H54 (cell line): ENCODE measurements around the gene ANXA8L1.
"Not testable (repeated sequence)": the region's sequence is repeated elsewhere in the genome, so short reads cannot be mapped to it uniquely, and the experiment has no call there.

Experiments used
- DNase-seq: peaks from one replicate; pipeline ENCODE4 v3.0.0; 2011; ENCODE audit warnings: low spot score, mixed read lengths; ENCODE audit not compliant: insufficient read length
- FAIRE-seq: peaks from 3 replicates; lab custom pipeline; 2011; peaks lifted over from hg19 to GRCh38; lab: Jason Lieb, UNC

Gene ANXA8L1

DNA sequence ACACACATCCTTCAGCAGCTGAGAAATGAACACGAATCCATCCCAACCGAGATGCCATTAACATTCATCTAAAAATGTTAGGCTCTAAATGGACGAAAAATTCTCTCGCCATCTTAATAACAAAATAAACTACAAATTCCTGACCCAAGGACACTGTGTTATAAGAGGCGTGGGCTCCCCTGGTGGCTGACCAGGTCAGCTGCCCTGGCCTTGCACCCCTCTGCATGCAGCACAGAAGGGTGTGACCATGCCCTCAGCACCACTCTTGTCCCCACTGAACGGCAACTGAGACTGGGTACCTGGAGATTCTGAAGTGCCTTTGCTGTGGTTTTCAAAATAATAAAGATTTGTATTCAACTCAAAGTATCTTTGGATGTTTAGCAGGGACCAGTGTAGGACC is 15.8 kb downstream of the ANXA8L1 start:
- not testable (repeated sequence) for DNase-seq, FAIRE-seq

DNA sequence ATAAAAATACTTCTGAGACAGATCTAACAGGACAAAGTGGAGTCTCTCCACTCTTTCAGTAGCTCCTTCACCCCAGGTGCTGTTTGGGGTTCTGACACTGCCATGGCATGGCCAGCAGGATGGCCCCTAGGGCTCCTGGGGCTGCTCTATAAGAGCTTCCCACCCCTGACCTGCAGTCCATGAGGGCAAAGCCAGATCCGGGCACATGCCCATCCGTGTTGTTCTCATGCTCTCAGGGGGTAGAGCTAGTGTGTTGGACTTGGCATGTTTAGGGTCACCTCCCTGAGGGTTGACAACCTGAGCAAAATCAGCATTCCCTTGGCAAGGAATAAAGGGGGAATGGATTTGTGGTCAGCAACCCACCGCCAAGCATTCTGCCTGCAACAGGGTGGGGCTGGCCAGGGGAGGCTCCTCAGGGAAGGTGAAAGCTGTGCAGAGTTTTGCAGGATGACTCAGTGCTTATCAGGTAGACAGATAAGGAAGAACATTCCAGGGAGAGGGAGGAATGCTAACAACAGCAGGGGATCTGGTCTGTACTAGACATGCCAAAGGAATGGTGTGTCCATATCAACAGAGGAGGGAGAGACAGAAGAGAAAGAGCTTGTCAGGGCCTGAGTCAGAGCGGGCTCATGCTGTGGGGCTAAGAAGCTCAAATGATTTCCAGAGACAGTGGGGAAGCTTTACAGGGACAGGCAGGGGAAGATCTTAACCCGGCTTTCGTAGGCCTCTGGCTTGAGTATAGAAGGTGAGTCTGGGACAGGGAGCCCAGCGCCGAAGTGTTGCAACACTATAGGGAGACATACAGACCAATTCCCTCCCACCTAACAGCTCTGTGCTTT is 21.1 kb downstream of the ANXA8L1 start:
- not testable (repeated sequence) for FAIRE-seq
- peak; percentile 22 for DNase-seq

DNA sequence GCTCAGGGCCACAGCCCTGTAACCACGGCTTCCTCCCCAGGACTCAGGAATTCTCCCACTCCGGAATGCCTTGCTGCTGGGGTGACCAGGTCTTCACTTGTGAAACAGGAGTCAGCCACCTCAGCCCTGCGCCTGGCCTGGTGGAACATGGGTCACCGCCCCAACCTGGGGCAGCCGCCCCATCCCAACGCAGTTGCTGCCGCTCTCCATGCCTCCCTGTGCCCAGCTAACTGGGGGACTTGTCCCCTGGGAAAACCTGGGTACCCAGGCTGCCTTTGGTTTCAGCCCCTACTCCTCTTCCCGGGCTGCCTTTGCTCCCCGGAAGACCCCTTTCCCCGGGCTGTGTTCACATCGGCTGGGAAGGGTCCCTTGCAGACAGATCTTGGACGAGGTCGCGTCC is 22.2 kb downstream of the ANXA8L1 start:
- DNase-seq, FAIRE-seq: not testable (repeated sequence)

DNA sequence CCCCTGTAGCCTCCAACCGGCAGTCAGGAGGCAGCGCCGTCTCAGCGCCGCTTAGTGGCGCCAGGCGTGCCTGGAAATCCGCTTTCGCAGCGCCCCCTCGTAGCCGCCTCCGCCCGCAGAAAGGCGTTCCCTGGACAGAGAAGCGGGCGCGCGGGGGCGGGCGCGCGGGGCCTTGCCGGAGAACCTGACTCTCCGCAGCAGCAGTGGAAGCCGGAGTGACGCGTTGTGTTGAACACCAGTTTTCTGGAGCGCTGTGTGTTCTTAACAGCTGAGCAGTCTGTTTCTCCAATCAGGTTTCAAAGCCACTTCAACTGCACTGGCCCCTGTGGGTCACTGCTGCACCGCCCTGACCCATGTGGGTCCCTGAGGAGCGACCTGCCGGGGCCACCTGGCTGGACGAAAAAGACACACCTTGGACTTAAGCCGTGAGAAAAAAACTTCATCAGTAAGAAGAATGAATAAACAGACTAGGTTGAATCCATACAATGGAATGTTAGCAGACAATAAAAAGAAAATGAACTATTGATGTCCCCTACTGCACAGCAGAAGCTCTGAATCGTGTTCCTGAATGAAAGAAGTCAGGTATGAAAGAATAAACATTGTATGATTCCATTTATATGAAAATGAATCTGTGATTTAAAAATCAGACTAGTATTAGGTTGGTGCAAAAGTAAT is 22.8 kb downstream of the ANXA8L1 start:
- FAIRE-seq, DNase-seq: not testable (repeated sequence)

DNA sequence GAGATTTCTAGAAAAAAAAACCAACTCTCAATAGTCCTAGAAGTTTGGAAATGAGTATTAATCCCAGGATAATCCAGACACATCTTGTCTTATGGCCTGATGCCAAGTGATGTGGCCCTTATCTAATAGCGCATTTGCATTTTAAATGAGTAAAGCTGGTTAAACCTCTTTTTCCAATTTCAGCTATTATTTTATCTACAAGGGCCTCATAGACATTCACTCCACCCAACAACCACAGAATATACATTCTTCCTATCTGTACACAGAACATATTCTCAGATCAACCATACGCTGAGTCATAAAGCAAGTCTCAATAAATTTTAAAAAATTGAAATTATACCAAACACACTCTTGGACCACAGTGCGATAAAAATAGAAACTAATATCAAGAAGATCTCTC is 34.0 kb downstream of the ANXA8L1 start:
- DNase-seq, FAIRE-seq: not testable (repeated sequence)

DNA sequence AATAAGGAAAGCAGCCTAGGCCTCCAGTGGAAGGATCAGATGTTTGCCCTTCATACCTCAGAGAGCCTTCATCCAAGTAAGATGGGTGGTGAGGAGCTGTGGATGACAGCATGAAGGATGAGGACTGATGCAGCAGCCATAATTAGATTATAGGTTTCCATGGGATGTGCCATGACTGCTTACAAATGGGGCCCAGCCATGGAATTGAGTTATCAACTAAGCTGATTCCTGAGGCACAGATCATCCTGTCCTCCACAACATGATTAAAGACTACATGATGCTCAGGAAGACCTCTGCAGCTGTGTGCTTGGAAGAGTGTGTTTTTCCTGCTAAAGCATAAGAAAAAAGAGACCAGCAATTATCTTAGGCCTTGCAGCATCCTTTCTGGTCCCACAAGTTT is 35.5 kb downstream of the ANXA8L1 start:
- FAIRE-seq, DNase-seq: not testable (repeated sequence)

DNA sequence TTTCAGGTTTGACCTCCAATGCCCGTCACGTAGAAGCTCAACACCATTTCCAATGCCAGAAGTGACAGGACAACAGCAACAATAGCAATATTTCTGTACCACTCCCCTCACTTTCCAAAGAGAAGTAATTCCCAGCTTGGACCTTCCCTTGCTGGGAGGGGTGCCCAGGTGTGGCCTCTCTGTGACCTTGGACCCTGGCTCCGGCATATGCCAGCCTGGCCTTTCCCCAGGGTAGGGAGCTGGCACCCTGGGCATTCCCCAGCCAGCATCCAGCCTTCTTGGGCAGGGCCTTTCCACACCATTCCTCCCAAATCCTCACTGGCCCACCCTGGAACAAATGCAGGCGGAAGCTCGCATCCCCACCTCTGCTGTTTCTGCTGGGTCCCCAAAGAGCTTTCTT is 37.1 kb downstream of the ANXA8L1 start:
- FAIRE-seq, DNase-seq: not testable (repeated sequence)

DNA sequence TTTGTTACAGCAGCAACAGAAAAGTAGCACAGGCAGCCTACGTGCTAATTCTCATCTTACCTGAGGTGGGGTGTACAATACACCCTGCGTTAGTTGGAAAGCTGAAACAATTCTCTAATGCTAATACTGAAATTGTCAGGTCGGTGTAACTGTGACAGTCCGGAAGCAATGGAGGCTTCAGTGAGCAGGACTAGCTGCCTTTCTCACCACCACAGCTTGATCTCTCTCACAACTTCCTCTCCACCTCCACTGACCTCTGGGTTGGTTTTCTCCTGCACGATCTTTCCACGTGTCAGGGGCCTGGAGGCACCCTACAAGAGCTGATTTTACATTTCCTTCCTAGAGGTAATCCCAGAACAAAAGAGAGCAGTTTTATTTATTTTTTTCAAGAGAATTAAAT is 39.7 kb downstream of the ANXA8L1 start:
- DNase-seq, FAIRE-seq: not testable (repeated sequence)

DNA sequence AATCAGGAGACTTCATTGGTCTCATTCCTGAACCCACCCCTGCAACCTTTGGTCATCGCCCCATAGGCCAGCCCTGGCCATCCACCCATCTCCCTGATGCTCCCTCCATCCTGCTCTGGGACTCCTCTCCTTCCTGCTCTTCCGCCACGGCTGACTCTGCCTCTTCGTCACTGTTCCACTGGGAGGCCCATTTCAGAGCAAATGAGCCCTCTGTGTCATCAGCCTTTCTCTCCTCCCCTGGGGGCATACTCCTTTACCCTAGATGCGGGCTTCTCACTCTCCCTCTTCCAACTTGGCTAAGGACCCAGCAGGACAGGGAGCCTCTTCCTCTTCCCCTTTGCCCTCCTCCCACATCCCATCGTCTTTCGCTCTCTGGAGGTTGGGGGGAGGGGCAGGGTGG is 42.7 kb downstream of the ANXA8L1 start:
- FAIRE-seq, DNase-seq: not testable (repeated sequence)

DNA sequence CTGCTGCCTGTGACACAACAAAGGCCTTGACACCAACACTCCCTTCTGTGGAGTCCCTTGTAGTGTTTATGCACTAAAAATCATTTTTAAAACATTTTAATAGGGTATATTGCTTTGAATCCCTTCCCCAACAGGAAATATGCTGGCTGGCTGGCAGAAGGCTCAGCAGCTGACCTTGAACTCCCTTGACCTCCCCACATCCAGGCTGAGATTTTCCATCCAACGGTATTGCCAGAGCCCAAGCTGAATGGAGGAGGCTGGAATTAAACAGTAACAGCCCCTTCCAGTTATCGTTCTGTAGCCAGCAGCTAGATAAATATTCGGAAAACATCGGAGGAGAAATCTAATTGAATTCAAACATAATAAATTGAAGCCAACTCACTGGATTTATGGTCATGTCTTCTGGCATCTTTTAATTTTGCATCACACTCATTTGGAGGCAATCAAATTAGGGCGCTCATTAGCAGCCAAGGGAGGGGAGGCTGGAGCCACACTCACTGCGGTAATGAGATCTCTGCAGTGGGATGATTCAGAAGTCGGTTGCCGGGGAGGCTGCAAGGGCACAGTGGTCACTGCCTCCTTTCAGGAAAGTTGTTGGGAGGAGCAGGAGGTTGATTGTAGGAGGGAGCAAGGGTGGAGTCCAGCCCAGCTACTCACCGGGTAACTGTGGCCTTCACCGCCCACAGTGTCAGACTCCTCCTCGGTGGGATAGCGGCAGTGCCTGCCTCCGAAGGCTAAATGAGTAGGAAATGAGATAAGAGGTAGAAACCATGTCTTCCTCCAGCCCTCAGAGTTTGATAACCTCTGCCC is 44.2 kb downstream of the ANXA8L1 start:
- not testable (repeated sequence) for FAIRE-seq, DNase-seq

DNA sequence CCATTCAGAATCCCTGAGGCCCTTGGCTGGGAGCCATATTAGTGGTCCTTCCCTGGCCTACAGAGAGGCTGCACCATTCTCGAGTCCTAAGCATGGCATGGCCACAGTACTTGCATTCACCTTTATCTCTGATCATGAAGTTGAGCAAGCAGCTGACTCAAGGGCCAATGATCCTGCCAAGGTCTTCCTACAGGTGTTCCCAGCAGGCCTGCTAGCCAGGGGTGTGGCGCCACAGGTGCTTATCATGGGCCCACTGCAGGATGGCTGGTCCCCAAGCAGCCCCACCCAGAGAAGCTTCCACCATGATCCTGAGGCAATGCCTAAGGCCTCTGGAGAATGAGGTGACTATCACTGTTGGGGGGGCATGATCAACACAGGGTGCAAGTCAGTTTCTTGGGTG is 48.0 kb downstream of the ANXA8L1 start:
- FAIRE-seq, DNase-seq: not testable (repeated sequence)

DNA sequence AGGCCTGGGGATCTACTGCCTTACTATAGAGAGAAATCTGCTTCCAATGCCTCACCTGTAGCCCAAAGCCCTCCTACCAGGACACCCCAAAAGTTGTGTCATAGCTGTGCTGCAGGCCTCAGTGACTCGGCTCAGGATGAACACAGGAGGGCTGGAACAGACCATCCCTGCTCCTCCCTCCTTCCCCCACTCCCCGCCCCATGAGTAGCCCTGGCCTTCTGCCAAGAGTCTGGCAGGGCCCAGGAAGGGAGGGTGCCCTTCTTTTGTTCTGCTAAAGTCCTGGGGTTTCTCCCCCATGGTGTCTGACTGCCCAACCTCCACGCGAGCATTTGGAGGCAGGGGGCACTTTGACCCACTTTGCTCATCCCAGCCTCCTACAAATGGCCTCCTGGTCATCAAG is 65.4 kb downstream of the ANXA8L1 start:
- DNase-seq, FAIRE-seq: not testable (repeated sequence)
